GM12878 (cell line): ENCODE measurements around the gene DCTPP1. TPM values are rescaled to one million over a fixed set of nuclear protein-coding genes. Genes with fewer than 3 reads are reported as not detected.

Experiments used
- ATAC-seq: fragments of 200-7000 bp; cut with Tn5 transposase; 3 replicates; pipeline ENCODE4 v1.9.1; 2020; ENCODE audit warnings: mild to moderate bottlenecking, moderate library complexity
- BruUV-seq: library from RNA; stranded (reverse); fragments of 400-500 nt; replicated peaks from 2 replicates; lab custom pipeline; 2021; lab: Mats Ljungman, UMichigan
- CTCF ChIA-PET: fragments of 300-600 bp; sonication (Branson Sonifier 250); formaldehyde crosslinking; extraction: SDS; loops from one replicate; lab custom pipeline; 2021; ENCODE audit warnings: inconsistent platforms; lab: Yijun Ruan, JAX
- POLR2A ChIA-PET: fragments of 350-600 bp; formaldehyde crosslinking; extraction: SDS; loops from one replicate; lab custom pipeline; 2021; ENCODE audit warnings: inconsistent platforms; lab: Charles Lee
- RAD21 ChIA-PET: fragments of 300-600 bp; sonication (Branson Sonifier 250); formaldehyde crosslinking; loops from one replicate; lab custom pipeline; 2023; ENCODE audit warnings: antibody characterized with exemption; ENCODE audit not compliant: unreplicated experiment; lab: Charles Lee
- SMC1A ChIA-PET: fragments of 300-600 bp; sonication (Branson Sonifier 250); formaldehyde crosslinking; loops from one replicate; lab custom pipeline; 2023; ENCODE audit not compliant: unreplicated experiment, uncharacterized antibody; lab: Charles Lee
- DNase-seq: peaks from one replicate; pipeline ENCODE4 v3.0.0-alpha.2; 2011; ENCODE audit warnings: low read depth, low spot score
- FAIRE-seq: peaks from 3 replicates; lab custom pipeline; 2011; peaks lifted over from hg19 to GRCh38; lab: Jason Lieb, UNC
- H2AFZ ChIP-seq: 2 replicates; pipeline ENCODE4 v1.6.0; 2011; ENCODE audit warnings: low read depth, low read length, control low read depth; ENCODE audit not compliant: control insufficient read depth
- H3K27ac ChIP-seq: 2 replicates; pipeline ENCODE4 v1.5.1; 2011; ENCODE audit warnings: control low read depth; ENCODE audit not compliant: control insufficient read depth, insufficient read depth
- H3K27me3 ChIP-seq, 2 experiments: replicated peaks in 1 of 2; 2 replicates each; pipeline versions ENCODE4 v1.6.0 to v1.6.1; 2011; ENCODE audit warnings: low read length in 1 of 2; ENCODE audit not compliant: control insufficient read depth in 2 of 2, insufficient read depth in 2 of 2
- H3K36me3 ChIP-seq, 2 experiments: 2 replicates each; pipeline ENCODE4 v1.5.1; 2011; ENCODE audit warnings: low read length in 1 of 2; ENCODE audit not compliant: control insufficient read depth in 2 of 2, insufficient read depth in 2 of 2
- H3K4me1 ChIP-seq: 2 replicates; pipeline ENCODE4 v1.6.1; 2011; ENCODE audit warnings: mild to moderate bottlenecking, low read length, moderate library complexity, mixed read lengths; ENCODE audit not compliant: control insufficient read depth, insufficient read depth
- H3K4me2 ChIP-seq: 2 replicates; pipeline ENCODE4 v1.6.0; 2011; ENCODE audit warnings: control low read depth; ENCODE audit not compliant: control insufficient read depth, insufficient read depth
- H3K4me3 ChIP-seq: fragments of 200-600 bp; sonication (generic); 2 replicates; pipeline ENCODE4 v1.5.1; 2016
- H3K79me2 ChIP-seq: 2 replicates; pipeline ENCODE4 v1.6.0; 2011; ENCODE audit warnings: low read length; ENCODE audit not compliant: control insufficient read depth, insufficient read depth
- H3K9ac ChIP-seq: 2 replicates; pipeline ENCODE4 v1.8.0; 2011; ENCODE audit warnings: low read length, control low read depth, mixed read lengths; ENCODE audit not compliant: control insufficient read depth, insufficient read depth
- H3K9me3 ChIP-seq: replicated peaks from 3 replicates; pipeline ENCODE4 v1.5.1; 2011; ENCODE audit warnings: mild to moderate bottlenecking, low read length; ENCODE audit not compliant: control insufficient read depth, insufficient read depth
- H4K20me1 ChIP-seq: 2 replicates; pipeline ENCODE4 v1.6.0; 2011; ENCODE audit not compliant: control insufficient read depth, insufficient read depth
- BCLAF1 ChIP-seq: fragments of 450-650 bp; IDR thresholded peaks from 2 replicates; pipeline ENCODE4 v1.6.1; 2017; ENCODE audit warnings: antibody characterized with exemption, mild to moderate bottlenecking, moderate library complexity
- GATAD2B ChIP-seq: fragments of 450-650 bp; conservative IDR thresholded peaks from 2 replicates; pipeline ENCODE4 v1.6.1; 2017; ENCODE audit warnings: low read depth, mild to moderate bottlenecking, moderate library complexity
- HCFC1 ChIP-seq: fragments of 150-350 bp; IDR thresholded peaks from 2 replicates; pipeline ENCODE4 v1.6.1; 2014; ENCODE audit warnings: low read length
- HDAC6 ChIP-seq: fragments of 200-600 bp; sonication (generic); IDR thresholded peaks from one replicate; pipeline ENCODE4 v1.8.0; 2017; ENCODE audit warnings: antibody characterized with exemption; ENCODE audit not compliant: unreplicated experiment
- JUND ChIP-seq: IDR thresholded peaks from 2 replicates; pipeline ENCODE4 v1.6.1; 2012; ENCODE audit warnings: low read depth, mild to moderate bottlenecking, low read length, improper control_type of control experiment, moderate library complexity
- NFYB ChIP-seq: IDR thresholded peaks from 2 replicates; pipeline ENCODE4 v1.6.1; 2011; ENCODE audit warnings: low read depth, mild to moderate bottlenecking, low read length, improper control_type of control experiment, moderate library complexity; ENCODE audit not compliant: insufficient read depth
- RELA ChIP-seq: fragments of 450-650 bp; IDR thresholded peaks from 2 replicates; pipeline ENCODE4 v1.8.0; 2014; ENCODE audit warnings: borderline replicate concordance; ENCODE audit not compliant: partially characterized antibody
- SMC3 ChIP-seq: IDR thresholded peaks from 2 replicates; pipeline ENCODE4 v1.6.1; 2011; ENCODE audit warnings: low read length, improper control_type of control experiment, borderline replicate concordance
- SUPT20H ChIP-seq: IDR thresholded peaks from 2 replicates; pipeline ENCODE4 v1.6.1; 2011; ENCODE audit warnings: low read depth, mild to moderate bottlenecking, low read length, moderate library complexity, borderline replicate concordance; ENCODE audit not compliant: control insufficient read depth
- ZNF622 ChIP-seq: fragments of 450-650 bp; IDR thresholded peaks from 2 replicates; pipeline ENCODE4 v1.6.1; 2017; ENCODE audit warnings: mild to moderate bottlenecking, inconsistent platforms
- WGBS: methylation state at CpG from one replicate; pipeline ENCODE4 v1.1.6; 2016; ENCODE audit warnings: low lambda C conversion rate; ENCODE audit not compliant: insufficient replicate concordance, insufficient coverage; ENCODE audit errors: missing lambda C conversion rate; 5-methylcytosine and 5-hydroxymethylcytosine counted together
- in situ Hi-C: fragments of 300-500 bp; cut with MboI; formaldehyde crosslinking; loops from 9 replicates; pipeline ENCODE4 v1.14.3; 2018; ENCODE audit warnings: mixed read lengths
- intact Hi-C: fragments of 100-400 bp; cut with micrococcal nuclease; formaldehyde crosslinking; loops from one replicate; pipeline ENCODE4 v1.14.2; 2022; ENCODE audit not compliant: unreplicated experiment
- polyA plus RNA-seq, 11 experiments: library from polyadenylated mRNA; depleted of rRNA in 4 of 11; unstranded in 6 of 11; stranded (reverse) in 5 of 11; fragments of >200 nt; fragmentation: Nextera tagmentation in 4 of 11; fragmentation: Illumina TruSeq in 1 of 11; extraction: Ambion mirVana in 4 of 11; extraction: Trizol in 1 of 11; gene quantifications; 1 replicate in 1 of 11; 2 replicates in 10 of 11; pipeline versions ENCODE4 v1.2.1 to v1.2.3, GENCODE V29; 2011 to 2016; ENCODE audit warnings: inconsistent platforms in 2 of 11, missing spikeins in 2 of 11, low read depth in 1 of 11
- total RNA-seq, 4 experiments: library from RNA; depleted of rRNA in 3 of 4; stranded (reverse); fragments of >200 nt in 3 of 4; fragmentation: Illumina TruSeq in 1 of 4; extraction: Trizol in 1 of 4; gene quantifications; 2 replicates each; pipeline versions ENCODE4 v1.2.1 to v1.2.3, GENCODE V29; 2013 to 2021
- TF ChIP-seq, protein P1 (sequence below): fragments of 450-650 bp; IDR thresholded peaks from 2 replicates; pipeline ENCODE4 v1.6.1; 2017; ENCODE audit warnings: low read depth, mild to moderate bottlenecking, moderate library complexity
- TF ChIP-seq, protein P2 (sequence below): IDR thresholded peaks from 2 replicates; pipeline ENCODE4 v1.6.1; 2012; ENCODE audit warnings: improper control_type of control experiment, low read depth, low read length; ENCODE audit not compliant: insufficient replicate concordance

The DCTPP1 gene
- total and polyA plus RNA-seq, 10 of the 15 experiments (the other 5 are each of a cell fraction or from before 2014, with no cell fraction given) = 72.1 to 266 (median 157) TPM

DNA sequence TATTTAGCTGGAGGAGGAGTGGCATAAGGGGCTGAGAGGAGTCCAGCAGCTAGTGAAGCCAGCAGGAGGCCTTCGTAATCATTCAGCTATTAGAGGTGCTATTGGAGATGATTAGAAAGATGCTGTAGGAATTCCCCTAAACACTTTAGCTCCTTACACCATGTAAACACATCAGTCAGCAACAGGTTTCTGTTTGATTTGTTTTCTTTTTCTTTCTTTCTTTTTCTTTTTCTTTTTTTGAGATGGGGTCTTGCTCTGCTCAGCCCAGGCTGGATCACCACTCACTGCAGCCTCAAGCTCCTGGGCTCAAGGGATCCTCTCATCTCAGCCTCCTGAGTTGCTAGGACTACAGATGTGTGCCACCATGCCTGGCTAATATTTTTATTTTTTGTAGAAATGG, 26.5 kb upstream of the DCTPP1 start:
- H3K9me3 ChIP-seq = no peaks in the 10 kb centered on the region
- in situ Hi-C loops = loop anchor here (25.0 kb wide), 1 partner anchor 1431 kb away; no protein-coding TSS in a partner anchor
- BruUV-seq = no TSS peak
- no peak for DNase-seq
- peak; percentile 39 for ATAC-seq
- no peaks in the 10 kb centered on the region for H3K79me2 ChIP-seq
- CTCF ChIA-PET = interaction anchor here (1.4 to 7.8 kb wide), 11 partner anchors 9 to 142 kb away, joined by 3 to 125 read pairs (median 9); partner anchors contain the start of genes DCTPP1, ITGAL, SEPHS2 and ZNF747
- no peaks in the 10 kb centered on the region for H4K20me1 ChIP-seq
- peak; percentile 23 for FAIRE-seq
- H2AFZ ChIP-seq = no peak overlapping the region
- H3K4me3 ChIP-seq = no peak overlapping the region
- RAD21 ChIA-PET = interaction anchor here (0.7 to 8.5 kb wide), 13 partner anchors 11 to 172 kb away, joined by 3 to 307 read pairs (median 4); partner anchors contain the start of genes DCTPP1, ITGAL, SEPHS2 and ZNF747
- intact Hi-C loops = no loop called here
- H3K27ac ChIP-seq = peak overlapping the region; percentile 71
- H3K9ac ChIP-seq = no peak overlapping the region; the same call in 1 of the 2 replicates
- H3K4me2 ChIP-seq = peak overlapping the region; percentile 49
- no peaks in the 10 kb centered on the region for H3K36me3 ChIP-seq
- SMC1A ChIA-PET = interaction anchor here (0.6 to 19.4 kb wide), 10 partner anchors 9 to 102 kb away, joined by 3 to 431 read pairs (median 8); partner anchors contain the start of genes DCTPP1, ITGAL, SEPHS2 and ZNF747
- WGBS = 0% methylated on average over 1 of the region's 1 CpG
- POLR2A ChIA-PET = interaction anchor here (0.5 to 10.6 kb wide), 10 partner anchors 9 to 138 kb away, joined by 3 to 367 read pairs (median 12); partner anchors contain the start of genes DCTPP1, ITGAL, SEPHS2 and ZNF747
- H3K27me3 ChIP-seq = no peaks in the 10 kb centered on the region
- peaks cover 52% of the 10 kb centered on the region for H3K4me1 ChIP-seq
- TF ChIP-seq, protein P1, sequence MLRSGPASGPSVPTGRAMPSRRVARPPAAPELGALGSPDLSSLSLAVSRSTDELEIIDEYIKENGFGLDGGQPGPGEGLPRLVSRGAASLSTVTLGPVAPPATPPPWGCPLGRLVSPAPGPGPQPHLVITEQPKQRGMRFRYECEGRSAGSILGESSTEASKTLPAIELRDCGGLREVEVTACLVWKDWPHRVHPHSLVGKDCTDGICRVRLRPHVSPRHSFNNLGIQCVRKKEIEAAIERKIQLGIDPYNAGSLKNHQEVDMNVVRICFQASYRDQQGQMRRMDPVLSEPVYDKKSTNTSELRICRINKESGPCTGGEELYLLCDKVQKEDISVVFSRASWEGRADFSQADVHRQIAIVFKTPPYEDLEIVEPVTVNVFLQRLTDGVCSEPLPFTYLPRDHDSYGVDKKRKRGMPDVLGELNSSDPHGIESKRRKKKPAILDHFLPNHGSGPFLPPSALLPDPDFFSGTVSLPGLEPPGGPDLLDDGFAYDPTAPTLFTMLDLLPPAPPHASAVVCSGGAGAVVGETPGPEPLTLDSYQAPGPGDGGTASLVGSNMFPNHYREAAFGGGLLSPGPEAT = peak; percentile 68
- TF ChIP-seq ZNF622 (no peak), GATAD2B (no peak), HCFC1 (no peak), HDAC6 (no peak), NFYB (no peak), SUPT20H (no peak), RELA (peak; percentile 28), SMC3 (no peak), JUND (no peak), BCLAF1 (no peak)
- TF ChIP-seq, protein P2, sequence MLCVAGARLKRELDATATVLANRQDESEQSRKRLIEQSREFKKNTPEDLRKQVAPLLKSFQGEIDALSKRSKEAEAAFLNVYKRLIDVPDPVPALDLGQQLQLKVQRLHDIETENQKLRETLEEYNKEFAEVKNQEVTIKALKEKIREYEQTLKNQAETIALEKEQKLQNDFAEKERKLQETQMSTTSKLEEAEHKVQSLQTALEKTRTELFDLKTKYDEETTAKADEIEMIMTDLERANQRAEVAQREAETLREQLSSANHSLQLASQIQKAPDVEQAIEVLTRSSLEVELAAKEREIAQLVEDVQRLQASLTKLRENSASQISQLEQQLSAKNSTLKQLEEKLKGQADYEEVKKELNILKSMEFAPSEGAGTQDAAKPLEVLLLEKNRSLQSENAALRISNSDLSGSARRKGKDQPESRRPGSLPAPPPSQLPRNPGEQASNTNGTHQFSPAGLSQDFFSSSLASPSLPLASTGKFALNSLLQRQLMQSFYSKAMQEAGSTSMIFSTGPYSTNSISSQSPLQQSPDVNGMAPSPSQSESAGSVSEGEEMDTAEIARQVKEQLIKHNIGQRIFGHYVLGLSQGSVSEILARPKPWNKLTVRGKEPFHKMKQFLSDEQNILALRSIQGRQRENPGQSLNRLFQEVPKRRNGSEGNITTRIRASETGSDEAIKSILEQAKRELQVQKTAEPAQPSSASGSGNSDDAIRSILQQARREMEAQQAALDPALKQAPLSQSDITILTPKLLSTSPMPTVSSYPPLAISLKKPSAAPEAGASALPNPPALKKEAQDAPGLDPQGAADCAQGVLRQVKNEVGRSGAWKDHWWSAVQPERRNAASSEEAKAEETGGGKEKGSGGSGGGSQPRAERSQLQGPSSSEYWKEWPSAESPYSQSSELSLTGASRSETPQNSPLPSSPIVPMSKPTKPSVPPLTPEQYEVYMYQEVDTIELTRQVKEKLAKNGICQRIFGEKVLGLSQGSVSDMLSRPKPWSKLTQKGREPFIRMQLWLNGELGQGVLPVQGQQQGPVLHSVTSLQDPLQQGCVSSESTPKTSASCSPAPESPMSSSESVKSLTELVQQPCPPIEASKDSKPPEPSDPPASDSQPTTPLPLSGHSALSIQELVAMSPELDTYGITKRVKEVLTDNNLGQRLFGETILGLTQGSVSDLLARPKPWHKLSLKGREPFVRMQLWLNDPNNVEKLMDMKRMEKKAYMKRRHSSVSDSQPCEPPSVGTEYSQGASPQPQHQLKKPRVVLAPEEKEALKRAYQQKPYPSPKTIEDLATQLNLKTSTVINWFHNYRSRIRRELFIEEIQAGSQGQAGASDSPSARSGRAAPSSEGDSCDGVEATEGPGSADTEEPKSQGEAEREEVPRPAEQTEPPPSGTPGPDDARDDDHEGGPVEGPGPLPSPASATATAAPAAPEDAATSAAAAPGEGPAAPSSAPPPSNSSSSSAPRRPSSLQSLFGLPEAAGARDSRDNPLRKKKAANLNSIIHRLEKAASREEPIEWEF = peak; percentile 45
